Heart right ventricle (tissue), 16 donors: ENCODE data around the gene TNS2. TPM values are rescaled to one million over a fixed set of nuclear protein-coding genes. Genes with fewer than 3 reads are reported as not detected.

ENCODE experiments used
- ATAC-seq, 8 donors: fragments of 200-7000 bp; cut with Tn5 transposase; one replicate each; pipeline ENCODE4 v1.9.1; 2020; ENCODE audit warnings: mild to moderate bottlenecking in 8 of 8, moderate library complexity in 8 of 8, moderate number of reproducible peaks in 1 of 8
- DNase-seq, 2 donors: peaks; one replicate each; pipeline ENCODE4 v3.0.0-alpha.2; 2020
- H3K27ac ChIP-seq, 10 donors: fragments of 200-600 bp; sonication (generic) in 2 of 10; one replicate each; pipeline versions ENCODE4 v1.5.0 to v1.8.0; 2020 to 2022; ENCODE audit warnings: mild to moderate bottlenecking in 3 of 10
- H3K27me3 ChIP-seq, 7 donors: fragments of 200-600 bp; one replicate each; pipeline ENCODE4 v1.8.0; 2021 to 2022; ENCODE audit warnings: mild to moderate bottlenecking in 2 of 7
- H3K36me3 ChIP-seq, 9 donors: fragments of 200-600 bp; sonication (generic) in 1 of 9; one replicate each; pipeline versions ENCODE4 v1.5.0 to v1.8.0; 2020 to 2022; ENCODE audit warnings: mild to moderate bottlenecking in 2 of 9
- H3K4me1 ChIP-seq, 9 donors: fragments of 200-600 bp; sonication (generic) in 1 of 9; one replicate each; pipeline versions ENCODE4 v1.5.0 to v1.8.0; 2020 to 2022; ENCODE audit warnings: mild to moderate bottlenecking in 4 of 9
- H3K4me3 ChIP-seq, 10 donors: fragments of 200-600 bp; sonication (generic) in 2 of 10; one replicate each; pipeline versions ENCODE4 v1.5.0 to v1.8.0; 2020 to 2022; ENCODE audit warnings: mild to moderate bottlenecking in 7 of 10, moderate library complexity in 2 of 10
- H3K9me3 ChIP-seq, 11 donors: fragments of 200-600 bp in 10 of 11; sonication (generic) in 2 of 11; one replicate each; pipeline versions ENCODE4 v1.5.0 to v1.8.0; 2013 to 2022; ENCODE audit warnings: mild to moderate bottlenecking in 2 of 11, control low read depth in 1 of 11, moderate library complexity in 1 of 11
- CTCF ChIP-seq, 9 donors: fragments of 200-600 bp; sonication (generic) in 2 of 9; IDR thresholded peaks; one replicate each; pipeline versions ENCODE4 v1.5.0 to v1.8.0; 2021 to 2022; ENCODE audit warnings: antibody characterized with exemption in 9 of 9, mild to moderate bottlenecking in 5 of 9, moderate library complexity in 1 of 9
- WGBS, 2 donors: extraction: QIAGEN DNeasy Blood & Tissue Kit; methylation state at CpG; one replicate each; pipeline ENCODE4 v1.1.7; 2013; ENCODE audit warnings: inconsistent platforms in 1 of 2; 5-methylcytosine and 5-hydroxymethylcytosine counted together
- intact Hi-C, 10 donors: fragments of 100-400 bp; cut with DNase I; formaldehyde crosslinking; loops; one replicate each; pipeline versions ENCODE4 v1.11.1 to v1.14.2; 2022
- polyA plus RNA-seq, 2 donors: library from polyadenylated mRNA; stranded (reverse); fragments of 200-250 nt; gene quantifications; one replicate each; pipeline ENCODE4 v1.2.3, GENCODE V29; 2013
- total RNA-seq, 10 donors: library from RNA; stranded (reverse); fragmentation: NEBNext Ultra II Directional in 3 of 10; extraction: Animal tissue kit (Norgen Biotek cat#: 25700) in 3 of 10; gene quantifications; one replicate each; pipeline versions ENCODE4 v1.2.1 to v1.2.4, GENCODE V29; 2021 to 2023
- donor health status: Arrhythmogenic right ventricular cardiomyopathy.
- donor health status: ischemic (EF 13 %, LVEDD 7.1; RV severe dilation, severe dysfunction).
- donor health status: healthy with polysubstance abuse.
- donor health status: DM: no; HTN: yes; CAD: no.
- donor health status: DM: no; HTN: no; CAD: no.
- donor health status: ischemic (EF 25% LVEDD 6.9; RV normal size, moderate dysfunction).
- donor health status: ischemic (EF 25% LVEDD 5.7; RV mildly dilated, moderate dysfunction).
- donor health status: healthy.
- donor health status: DM: yes; HTN: yes; CAD: no.
- donor health status: Ischemic cardiomyopathy.
- donor health status: ischemic (EF 35%, LVEDD 5.7; RV mildly dilated, moderate dysfunction).
- donor health status: nonischemic (EF 11% LVEDD 7.7; RV severe dilation, severe dysfunction).
- donor health status: DM: yes; HTN: yes; CAD: no.
- donor health status: PGD.
- donor health status: ischemic (EF 29% LVEDD 5.4; RV normal size, mild dysfunction).
- donor health status: nonischemic (EF 23%, LVEDD 6.1; RV moderate dilation, normal function).

The TNS2 gene
- total and polyA plus RNA-seq, 12 donors = 60.6 to 364 (median 77.1) TPM

GRCh38 chr12:53005215-53005985 is 44.5 kb upstream of the TNS2 start:
- peak in 1 of 2 donors; percentile 13 for DNase-seq
- ATAC-seq = peak in 1 of 8 donors; percentile 0
- Histone ChIP-seq H3K4me3 (peak overlapping the region; percentile 54 to 98 (median 91)), H3K4me1 (peaks cover 8 to 51% (median 44%) of the 10 kb centered on the region in 9 donors), H3K27me3 (peaks cover 0 to 9% (median 0%) of the 10 kb centered on the region in 7 donors), H3K36me3 (peaks cover 0 to 21% (median 0%) of the 10 kb centered on the region in 9 donors), H3K9me3 (no peaks in the 10 kb centered on the region), H3K27ac (peak overlapping the region; percentile 14 to 96 (median 90))
- WGBS, 2 donors = 17 to 20% methylated on average over 28 of the region's 28 CpGs
- intact Hi-C loops = loop anchor here in 2 of 10 donors (5.0 kb wide), 1 partner anchor 42 kb away; no protein-coding TSS in a partner anchor
- no peak for TF ChIP-seq CTCF (IDR thresholded peaks at IDR 0.05)

GRCh38 chr12:53005986-53006809 is 43.7 kb upstream of the TNS2 start, which contains the start of gene EIF4B:
Gene EIF4B, plus strand, starts transcription at chr12:53006456. Its CDS starts 28 bp downstream, at chr12:53006484.
- peak; percentile 100 for DNase-seq
- Histone ChIP-seq H3K4me1 (peaks cover 8 to 58% (median 52%) of the 10 kb centered on the region in 9 donors), H3K27me3 (peaks cover 0 to 1% (median 0%) of the 10 kb centered on the region in 7 donors), H3K4me3 (peak within 1 kb of the TSS; percentile 66 to 98 (median 91)), H3K9me3 (no peaks in the 10 kb centered on the region), H3K27ac (peak within 1 kb of the TSS; percentile 67 to 96 (median 90)), H3K36me3 (peaks cover 0 to 29% (median 0%) of the 10 kb centered on the region in 9 donors)
- intact Hi-C loops = loop anchor here in 2 of 10 donors (5.0 kb wide), 1 partner anchor 41 kb away; no protein-coding TSS in a partner anchor
- WGBS, 2 donors = 0 to 1% methylated on average over 64 of the region's 64 CpGs
- TF ChIP-seq CTCF (IDR thresholded peaks at IDR 0.05) = no peak
- ATAC-seq = peak; percentile 96 to 98 (median 97)

GRCh38 chr12:53006810-53007309 is 43.0 kb upstream of the TNS2 start:
- intact Hi-C loops = loop anchor here in 2 of 10 donors (5.0 kb wide), 1 partner anchor 40 kb away; no protein-coding TSS in a partner anchor
- Histone ChIP-seq H3K27me3 (no peaks in the 10 kb centered on the region), H3K4me3 (peak overlapping the region; percentile 66 to 98 (median 90)), H3K4me1 (peaks cover 8 to 63% (median 55%) of the 10 kb centered on the region in 9 donors), H3K9me3 (no peaks in the 10 kb centered on the region), H3K36me3 (peaks cover 0 to 32% (median 0%) of the 10 kb centered on the region in 9 donors), H3K27ac (peak overlapping the region; percentile 67 to 96 (median 90))
- no peak for TF ChIP-seq CTCF (IDR thresholded peaks at IDR 0.05)
- ATAC-seq (peak; percentile 35 to 64 (median 55)), DNase-seq (peak; percentile 70 to 74)
- 1% methylated on average over 38 of the region's 38 CpGs for WGBS, 2 donors
